HUDEP-2 (cell line): ENCODE measurements around the gene CD79B.
A peak's percentile ranks its signal among the peaks of the same experiment; 100 is the strongest.

Experiments
- DNase-seq, 76 experiments: peaks; one replicate each; lab custom pipeline; 2025; ENCODE audit not compliant: unreplicated experiment in 76 of 76; lab: John Stamatoyannopoulos, UW

CD79B gene

GRCh38 chr17:63931981-63932561 lies at the start of gene CD79B:
Gene CD79B (minus strand): TSS chr17:63932331. CDS start chr17:63932261, 70 bp downstream.
- DNase-seq, result no peak

GRCh38 chr17:63978272-63979200 lies 46.4 kb upstream of the CD79B start:
- DNase-seq, result no peak

DNA sequence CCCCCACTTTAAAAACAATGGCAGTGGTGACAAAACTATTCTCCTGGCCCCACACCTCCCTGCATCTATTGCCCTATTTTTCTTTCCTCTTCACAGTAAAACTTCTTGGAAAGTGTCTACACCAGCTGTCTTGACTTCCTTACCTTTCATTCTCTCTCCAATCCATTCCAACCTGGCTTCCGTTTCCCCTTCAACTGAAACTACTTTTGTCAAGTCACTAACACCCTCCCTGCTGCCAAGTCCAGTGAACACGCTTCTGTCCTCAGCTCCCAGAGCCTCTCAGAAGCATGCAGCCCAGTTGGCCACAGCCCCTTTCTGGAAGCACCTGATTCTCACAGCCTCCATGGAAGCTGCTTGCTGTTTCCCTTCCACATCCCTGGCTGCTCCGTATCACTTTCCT lies 44.6 kb upstream of the CD79B start:
- DNase-seq, result peak in 15 of 76 experiments; percentile 2 to 40 (median 20)

DNA sequence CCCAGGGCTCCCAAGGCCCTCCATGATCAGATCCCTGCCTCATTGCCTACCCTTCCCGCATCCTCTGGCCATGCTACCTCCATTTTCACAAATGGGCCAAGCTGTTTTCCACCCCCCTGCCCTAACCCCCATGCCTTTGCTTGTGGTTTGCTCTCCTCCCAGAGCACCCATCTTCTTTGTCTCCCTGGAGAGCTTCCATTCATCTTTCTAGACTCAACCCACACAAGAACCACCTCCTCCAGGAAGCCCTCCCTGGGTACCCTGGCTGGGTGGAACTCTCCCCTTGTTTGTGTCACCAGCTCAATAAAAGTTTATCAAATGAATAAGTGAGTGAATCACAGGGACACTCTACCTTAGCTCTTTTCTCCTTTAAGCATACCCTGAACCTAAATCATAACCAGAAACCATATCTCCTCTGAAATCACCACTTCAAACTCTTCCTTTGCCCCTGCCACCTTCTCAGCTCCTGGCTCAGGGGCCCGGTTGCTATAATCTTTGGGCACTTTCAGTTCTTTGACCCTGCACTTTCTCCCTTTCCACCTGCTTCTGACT lies 43.5 kb upstream of the CD79B start:
- DNase-seq, result no peak

DNA sequence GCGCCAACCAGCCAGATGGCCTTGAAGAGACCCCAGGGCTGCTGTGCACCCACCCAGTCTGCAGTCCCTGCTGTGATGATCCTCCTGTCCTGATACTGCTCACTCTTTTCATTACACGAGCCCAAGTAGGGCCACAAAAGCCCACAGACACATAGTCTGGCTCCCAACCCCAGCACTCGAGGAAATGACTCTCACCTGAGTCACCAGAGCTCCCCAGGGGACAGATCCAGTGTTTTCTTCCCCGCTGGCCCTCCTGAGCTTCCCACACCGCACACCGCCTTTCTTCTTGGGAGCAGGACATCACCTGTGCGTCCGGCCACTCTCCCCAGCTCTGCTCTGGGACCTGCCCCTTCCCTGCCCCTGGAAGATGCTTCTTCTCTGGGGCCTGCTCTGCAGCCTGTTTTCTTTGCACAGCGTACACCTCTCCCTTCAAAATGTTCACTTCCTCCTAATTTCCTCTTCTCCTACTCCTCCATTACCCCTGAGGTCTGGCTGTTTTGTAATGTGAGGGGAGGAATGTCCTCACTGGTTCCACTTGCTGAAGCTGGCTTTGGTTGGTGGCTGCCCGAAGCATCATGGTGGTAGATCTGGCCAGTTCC lies 42.6 kb upstream of the CD79B start:
- no peak for DNase-seq

GRCh38 chr17:63973930-63974593 lies 41.9 kb upstream of the CD79B start:
- DNase-seq, result no peak

DNA sequence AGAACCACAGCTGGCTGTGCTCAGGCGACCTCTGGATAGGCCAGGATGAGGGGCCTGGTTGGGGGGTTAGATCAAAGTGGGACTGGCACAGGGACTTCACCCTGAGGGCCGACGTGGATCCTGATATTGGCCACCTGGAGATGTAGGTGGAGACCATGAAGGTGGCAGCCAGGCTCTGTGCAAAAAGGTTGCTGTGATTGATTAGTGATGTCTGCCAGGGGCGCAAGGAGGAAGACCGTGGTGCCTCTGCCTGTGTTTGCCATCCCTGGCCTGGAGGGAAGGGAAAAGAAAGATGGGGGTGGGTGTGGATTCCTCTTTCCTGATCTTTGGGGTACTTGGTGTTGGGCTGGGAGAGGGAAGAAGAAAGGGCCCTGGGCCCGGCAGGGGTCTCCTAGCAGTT lies 41.1 kb upstream of the CD79B start:
- no peak for DNase-seq

GRCh38 chr17:63972796-63973195 lies 40.7 kb upstream of the CD79B start, which contains the start of gene SCN4A:
Gene SCN4A (minus strand): TSS chr17:63972918. CDS start chr17:63972841, 77 bp downstream.
- no peak for DNase-seq

GRCh38 chr17:63969278-63969677 lies 37.1 kb upstream of the CD79B start:
- DNase-seq, result no peak

DNA sequence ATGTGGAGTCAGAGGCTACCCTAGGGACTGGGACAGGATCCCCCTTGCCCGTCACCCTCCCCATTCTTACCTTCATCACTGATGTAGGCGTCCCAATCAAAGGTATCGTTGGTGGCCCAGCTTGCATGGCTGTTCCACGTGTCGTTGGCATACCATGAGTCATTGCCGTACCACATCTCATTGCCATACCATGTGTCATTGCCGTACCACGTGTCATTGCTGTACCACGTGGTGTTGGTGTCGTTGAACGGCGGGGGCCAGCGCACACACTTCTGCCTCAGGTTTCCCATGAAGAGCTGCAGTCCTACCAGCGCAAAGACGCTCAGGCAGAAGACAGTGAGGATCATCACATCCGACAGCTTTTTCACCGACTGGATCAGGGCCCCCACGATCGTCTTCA lies 35.8 kb upstream of the CD79B start:
- no peak for DNase-seq

DNA sequence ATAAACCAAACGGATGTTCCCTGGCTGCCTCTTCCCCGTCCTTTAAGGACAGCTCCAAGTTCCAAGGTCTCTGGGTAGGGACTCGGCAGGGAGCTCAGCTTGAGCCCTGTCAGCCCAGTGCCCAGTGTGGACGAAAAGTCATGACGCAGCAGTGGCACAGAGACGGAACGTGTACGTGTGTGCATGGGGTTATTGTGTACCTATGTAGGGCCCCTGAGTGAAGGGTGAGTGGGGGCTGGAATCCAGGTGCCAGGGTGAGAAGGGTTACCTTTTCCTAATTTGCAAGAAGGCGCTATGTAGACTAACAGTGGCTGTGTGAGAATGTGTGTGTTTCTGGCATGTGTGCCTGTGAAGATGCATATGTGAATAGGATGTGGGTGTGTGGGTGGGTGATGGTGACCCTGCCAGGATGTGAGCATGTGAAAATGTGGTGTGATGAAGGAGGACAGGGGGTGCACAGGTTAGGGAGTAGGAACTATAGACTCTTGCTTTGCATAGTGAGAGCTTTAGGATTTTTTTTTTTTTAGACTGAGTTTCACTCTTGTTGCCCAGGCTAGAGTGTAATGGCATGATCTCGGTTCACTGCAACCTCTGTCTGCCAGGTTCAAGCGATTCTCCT lies 34.6 kb upstream of the CD79B start:
- DNase-seq, result no peak

DNA sequence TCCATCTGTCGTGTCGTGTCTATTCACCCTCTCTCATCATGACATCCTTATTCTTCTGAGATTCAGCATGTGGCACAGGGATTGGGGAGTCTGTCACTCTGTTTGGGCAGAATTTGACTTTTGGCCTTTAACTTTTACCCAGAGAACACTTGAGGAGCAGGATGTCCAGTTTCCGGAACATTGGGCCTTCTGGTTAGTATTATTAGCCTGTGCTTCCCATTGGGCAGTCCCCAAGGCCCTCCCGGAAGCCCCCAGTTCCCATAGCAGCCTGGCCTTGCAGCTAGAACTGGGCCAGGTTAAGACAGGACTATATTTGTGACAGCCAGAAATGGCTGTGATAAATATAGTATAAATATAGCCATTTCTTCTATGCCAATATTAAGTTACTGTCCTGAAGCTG lies 31.0 kb upstream of the CD79B start:
- no peak for DNase-seq

DNA sequence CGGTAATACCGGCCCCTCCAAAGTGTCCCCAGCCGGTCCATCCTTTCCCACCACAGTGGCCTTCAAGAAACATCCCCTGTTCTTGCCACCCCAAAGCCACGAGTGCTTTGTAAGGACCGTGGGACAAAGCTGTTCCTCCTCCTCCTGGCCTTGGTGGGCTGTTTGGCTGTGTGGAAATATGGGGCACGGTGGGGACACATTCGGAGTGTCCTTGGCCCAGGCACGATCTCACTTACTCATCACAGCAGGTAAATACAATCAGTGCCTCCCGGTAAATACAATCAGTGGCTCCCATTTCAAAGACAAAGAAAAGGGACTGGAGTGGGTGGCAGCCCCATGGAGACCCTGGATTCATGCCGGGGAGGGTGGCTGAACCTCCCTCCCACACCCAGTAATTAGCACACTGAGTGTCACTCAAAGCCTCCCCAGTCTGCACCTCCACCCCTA lies 30.2 kb upstream of the CD79B start:
- no peak for DNase-seq

DNA sequence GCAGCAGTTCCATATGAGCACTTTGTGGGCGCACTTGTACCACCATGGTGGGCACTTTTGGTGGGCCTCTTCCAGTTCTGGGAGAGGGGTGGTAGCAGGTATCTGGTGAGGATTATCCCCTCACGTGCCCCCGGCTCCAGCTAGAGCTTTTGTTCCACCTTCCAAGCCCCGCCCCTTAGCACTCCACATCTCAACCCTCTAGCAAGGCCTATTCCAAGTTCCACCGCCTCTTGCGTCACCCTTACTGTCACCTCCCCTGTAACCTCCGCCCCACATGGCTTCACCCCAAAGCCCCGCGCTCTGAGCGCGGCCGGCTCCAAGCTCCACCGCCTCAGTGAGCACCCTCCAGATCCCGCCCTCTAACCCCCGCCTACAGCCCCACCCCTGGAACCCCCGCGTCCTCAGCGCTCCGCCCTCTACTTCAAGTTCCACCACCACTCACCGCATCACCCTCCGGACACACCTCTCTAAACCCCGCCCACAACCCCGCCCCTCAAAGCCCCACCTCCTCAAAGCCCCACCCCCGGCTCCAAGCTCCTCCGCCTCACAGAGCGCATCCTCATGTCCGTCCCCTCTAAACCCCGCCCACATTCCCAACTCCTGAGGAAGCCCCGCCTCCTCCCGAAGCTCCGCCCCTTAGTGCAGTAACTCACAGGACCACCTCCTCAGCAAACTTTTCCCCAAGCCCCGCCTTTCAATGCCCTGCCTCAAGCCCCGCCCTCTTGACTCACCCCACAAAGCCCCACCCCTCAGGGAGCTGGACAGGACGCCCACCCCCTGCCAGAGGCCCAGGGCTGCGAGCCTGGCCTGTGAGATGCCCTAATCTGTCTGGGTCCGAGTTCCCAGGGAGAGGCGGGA lies 29.5 kb upstream of the CD79B start:
- DNase-seq, result peak in 67 of 76 experiments; percentile 14 to 86 (median 69)

DNA sequence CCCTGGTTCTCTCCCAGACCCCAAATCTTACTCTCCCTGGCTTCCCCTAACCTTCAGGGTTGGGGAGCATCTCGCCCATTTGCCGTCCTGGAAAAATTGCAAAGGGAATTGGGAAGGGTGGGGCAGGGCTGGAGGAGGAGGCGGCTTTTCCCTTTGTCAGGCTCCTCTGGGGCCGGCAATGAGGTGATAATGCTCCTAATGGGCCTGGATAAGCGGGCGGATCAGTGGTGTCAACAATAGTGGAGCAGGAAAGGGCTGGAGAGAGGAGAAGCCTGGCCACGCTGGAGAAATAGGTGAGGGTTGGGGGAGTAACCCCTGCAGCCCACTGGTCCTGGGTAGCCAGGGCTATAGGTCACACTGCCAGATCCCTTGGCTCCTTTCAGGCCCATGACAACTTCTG lies 28.3 kb upstream of the CD79B start:
- no peak for DNase-seq

DNA sequence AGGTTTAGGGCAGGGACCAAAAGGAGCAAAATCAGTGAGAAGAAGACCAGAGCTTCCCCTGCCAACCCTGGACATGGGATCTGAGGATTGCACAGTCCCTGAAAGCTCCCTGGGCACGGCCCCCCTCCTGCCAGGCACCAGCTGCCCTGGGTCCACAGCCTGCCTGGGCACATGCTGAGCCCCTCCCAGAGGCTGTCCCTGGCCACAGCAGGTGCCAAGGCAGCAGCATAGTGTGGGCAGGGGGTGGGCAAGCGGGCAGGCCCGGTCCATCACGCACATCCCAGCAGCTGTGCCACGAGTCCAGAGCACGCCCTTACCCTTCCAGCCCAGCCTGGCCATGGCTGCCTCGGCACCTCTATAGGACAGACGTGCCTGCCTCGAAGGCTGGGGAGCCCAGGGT lies 27.9 kb upstream of the CD79B start:
- no peak for DNase-seq

- DNase-seq, result no peak
Measured at GRCh38 chr17:63956296-63956920, 24.3 kb upstream of the CD79B start.

- no peak for DNase-seq
Measured at GRCh38 chr17:63955791-63956190, 23.7 kb upstream of the CD79B start.

DNA sequence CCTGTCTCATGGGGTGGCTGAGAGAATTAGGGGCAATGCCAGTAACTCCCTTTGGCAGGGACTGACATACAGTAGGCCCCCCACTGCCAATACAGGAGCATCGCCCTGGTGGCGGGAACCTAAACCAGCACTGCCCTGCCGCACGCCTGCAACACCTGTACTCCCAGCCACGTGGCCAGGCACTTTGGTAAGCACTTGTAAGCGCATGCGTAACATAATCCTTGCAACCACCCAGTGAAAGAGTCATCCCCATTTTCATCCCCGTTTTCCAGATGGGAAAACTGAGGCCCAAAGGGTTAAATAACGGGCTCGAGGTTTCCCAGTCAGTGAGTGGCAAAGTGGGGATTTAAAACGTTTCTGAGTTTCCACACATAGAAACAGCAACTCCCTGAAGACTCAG lies 23.1 kb upstream of the CD79B start:
- DNase-seq, result no peak
